GM18867 (cell line): Measurements from ENCODE around the gene MICAL3.

Source experiments
- ATAC-seq: cut with Tn5 transposase; IDR thresholded peaks from one replicate; pipeline ENCODE4 v1.9.1; 2021; ENCODE audit warnings: mild to moderate bottlenecking, moderate library complexity; ENCODE audit not compliant: unreplicated experiment

The MICAL3 gene

DNA sequence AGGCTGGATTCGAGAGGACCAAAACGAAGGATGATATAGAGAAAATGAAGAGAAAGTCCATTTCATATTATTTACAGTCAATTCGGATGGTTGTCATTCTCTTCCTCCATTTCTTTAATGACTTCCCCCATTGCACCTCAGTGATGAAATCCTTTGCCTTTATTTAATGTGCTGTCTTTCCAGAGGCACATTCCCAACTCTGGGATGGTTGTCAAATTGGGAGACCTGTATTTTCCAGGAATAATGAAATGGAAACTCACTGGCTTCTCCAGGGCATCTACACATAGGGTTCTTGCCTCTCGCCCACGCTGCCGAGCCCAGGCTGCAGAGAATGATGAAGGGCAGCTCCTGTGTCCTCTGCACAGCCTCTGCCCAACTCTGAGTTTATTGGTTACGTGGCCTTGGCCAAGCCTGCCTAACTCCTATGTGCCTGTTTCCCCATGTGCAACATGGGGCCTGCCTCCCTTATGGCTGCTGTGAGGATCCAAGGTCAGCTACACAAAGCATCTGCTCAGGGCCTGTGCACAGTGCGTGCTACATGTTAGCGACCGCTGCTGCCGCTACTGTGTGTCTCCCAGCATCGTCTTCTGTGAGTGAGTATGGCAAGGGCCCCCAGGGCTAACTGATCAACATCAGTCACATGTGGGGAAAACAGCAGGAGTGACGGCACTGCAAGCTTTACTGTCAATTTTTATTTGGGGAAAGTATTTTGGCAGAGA is 168.6 kb downstream of the MICAL3 start:
- no peak for ATAC-seq

- no peak for ATAC-seq
These were observed 171.3 kb downstream of the MICAL3 start for GRCh38 chr22:17853073-17853472.

- ATAC-seq, result no peak
These were observed 172.6 kb downstream of the MICAL3 start for GRCh38 chr22:17851759-17852158.

DNA sequence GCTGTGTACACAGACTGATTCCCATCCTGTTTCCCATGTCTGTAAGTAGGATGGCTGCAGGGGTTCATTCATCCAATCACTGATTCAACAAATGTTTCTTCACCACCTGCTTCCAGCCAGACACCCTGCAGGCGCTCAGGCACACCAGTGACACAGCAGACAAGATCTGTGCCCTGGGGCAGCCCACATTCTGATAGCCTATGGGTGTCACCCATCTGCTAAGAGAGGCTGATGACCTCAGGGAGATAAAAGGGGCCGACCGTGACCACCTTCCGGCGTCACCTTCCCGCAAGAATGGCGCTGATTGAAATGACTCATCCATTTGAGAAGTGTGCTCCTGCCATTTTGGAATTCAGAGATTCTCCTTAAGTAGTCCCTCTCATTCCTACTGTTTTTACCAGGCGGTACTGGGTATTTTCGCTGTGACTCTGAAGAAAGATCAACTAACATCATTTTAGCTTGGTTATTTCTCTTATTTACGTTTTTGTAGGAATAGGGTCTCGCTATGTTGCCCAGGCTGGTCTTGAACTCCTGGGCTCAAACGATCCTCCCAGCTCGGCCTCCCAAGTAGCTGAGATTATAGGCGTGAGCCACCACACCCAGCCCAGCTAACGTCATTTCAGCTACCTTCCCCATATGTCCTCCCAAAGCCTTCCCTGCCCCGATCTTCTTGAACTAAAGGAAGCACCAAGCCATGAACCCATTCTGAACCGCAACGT is 176.8 kb downstream of the MICAL3 start:
- ATAC-seq, result no peak

DNA sequence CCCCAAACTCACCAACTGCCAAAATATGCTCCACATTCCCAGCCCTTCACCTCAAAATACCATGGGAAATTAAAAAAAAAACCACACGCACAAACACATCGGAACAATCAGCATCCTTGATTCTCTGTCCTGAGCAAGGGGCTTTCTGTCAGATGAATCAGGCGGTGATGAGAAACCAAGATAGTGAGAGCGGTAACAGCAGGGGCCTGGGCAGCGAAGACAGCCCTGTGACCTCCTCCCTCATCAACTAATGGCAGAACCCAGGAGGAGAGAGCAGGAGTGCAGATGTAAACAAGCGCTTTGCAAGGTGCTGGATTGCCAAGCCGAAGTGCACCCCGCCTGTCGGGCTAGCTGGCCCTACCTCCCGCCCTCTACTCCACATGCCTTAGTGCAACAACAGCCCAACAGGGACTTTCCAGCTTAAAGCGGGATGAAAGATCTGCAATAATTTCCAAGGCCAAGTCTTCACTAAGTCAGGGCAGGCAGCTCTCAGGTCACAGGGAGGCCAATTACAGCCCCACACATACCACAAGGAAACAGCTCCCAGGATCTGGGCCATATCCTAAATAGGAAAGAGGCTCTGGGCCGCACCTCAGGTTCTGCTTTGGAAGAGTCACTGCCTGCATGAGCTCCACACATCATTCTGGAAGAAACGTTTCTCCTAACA is 177.9 kb downstream of the MICAL3 start:
- no peak for ATAC-seq

DNA sequence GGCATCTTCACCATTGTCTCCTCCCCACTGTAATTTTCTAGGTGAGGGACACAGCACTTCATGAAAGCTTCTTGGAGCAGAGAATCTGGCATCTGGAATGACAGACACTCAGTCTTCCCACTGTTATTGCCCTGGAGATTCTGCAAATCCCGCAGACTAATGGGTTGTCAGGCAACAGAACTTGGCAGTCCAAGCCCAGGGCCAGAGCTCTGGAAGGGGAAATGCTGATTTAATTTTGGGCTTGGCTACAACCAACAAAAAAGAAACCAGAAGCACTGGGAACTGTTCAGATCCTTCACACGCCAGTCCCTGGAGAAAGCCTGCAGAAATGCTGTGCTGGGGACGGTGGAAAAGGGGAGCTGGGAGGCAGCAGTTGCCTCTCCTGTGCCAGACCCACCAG is 178.6 kb downstream of the MICAL3 start:
- ATAC-seq, result no peak

- ATAC-seq, result no peak
These were observed 179.0 kb downstream of the MICAL3 start for GRCh38 chr22:17845327-17845726.

GRCh38 chr22:17844150-17844549 is 180.2 kb downstream of the MICAL3 start:
- ATAC-seq, result no peak

DNA sequence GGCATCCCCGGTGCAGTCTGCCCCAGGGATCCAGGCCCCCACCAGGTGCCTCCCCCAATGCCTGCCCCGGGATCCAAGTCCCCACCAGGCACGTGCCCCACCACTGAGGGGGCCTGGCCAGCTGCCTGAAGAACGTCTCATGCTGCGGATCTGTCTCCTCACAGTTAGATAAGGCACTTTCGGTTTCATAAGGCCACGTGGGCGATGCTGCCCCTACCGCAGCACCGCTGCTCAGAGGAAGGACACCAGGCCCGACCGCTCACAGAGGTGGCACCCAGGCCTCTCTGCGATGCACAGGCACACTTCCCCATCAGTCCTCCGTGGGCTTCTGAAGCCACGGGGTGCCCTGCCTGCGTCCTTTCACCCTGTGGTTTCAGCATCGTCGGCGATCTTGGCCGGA is 182.0 kb downstream of the MICAL3 start:
- ATAC-seq, result no peak

DNA sequence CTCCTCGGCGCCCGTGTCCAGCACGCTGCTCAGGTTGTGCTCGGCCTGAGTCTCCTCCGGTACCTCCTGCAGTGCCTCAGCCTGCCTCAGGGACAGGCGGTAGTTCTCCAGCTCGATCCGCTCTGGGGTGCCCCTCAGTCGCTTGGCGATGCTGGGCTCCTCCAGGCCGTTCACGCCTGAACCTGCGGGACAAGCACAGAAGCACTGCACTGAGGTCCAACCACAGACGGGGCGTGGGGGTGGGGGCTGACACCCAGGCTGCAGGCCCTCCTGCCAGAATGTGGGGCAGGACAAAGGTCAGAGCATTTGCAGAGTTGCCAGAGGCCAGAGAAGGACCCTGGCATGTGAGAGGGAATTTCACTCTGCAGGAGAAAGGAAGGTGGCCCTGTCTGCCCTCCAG is 182.5 kb downstream of the MICAL3 start:
- ATAC-seq, result no peak

GRCh38 chr22:17838180-17838865 is 186.0 kb downstream of the MICAL3 start:
- no peak for ATAC-seq

DNA sequence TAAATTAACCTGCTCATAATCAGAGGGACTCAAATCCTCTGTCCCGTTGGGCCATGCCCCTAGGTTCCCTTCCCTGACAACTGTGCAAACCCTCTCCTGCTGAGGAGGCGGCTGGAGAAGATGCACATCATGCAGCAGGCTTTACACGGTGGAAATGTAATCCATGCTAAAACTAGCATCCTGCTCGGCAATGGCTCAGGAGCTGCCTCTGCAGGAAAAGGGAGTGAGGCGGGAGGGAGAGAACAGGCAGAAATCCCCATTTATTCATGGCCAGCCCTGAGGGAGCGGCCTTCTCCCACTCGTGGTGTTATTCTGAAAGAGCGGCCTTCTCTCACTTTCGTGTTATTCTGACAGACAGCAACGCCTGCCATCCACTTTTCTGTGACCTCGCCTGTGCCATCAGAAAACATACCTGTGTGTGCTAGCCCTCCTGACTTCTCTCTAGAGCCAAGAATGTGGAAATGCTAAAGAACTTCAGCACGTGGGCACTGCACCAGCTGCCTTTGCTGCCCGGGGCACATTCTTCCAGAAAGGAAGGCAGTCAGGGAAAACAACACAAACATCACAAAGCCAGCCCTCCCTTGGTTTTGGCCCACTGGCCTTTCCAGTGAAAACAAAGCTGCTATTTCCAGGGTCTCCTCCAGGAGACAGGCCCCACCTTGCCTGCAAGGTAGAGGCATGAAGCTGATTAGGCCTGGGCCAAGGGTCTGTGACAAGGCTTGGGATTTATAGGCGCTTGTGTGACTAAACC is 187.2 kb downstream of the MICAL3 start:
- no peak for ATAC-seq

DNA sequence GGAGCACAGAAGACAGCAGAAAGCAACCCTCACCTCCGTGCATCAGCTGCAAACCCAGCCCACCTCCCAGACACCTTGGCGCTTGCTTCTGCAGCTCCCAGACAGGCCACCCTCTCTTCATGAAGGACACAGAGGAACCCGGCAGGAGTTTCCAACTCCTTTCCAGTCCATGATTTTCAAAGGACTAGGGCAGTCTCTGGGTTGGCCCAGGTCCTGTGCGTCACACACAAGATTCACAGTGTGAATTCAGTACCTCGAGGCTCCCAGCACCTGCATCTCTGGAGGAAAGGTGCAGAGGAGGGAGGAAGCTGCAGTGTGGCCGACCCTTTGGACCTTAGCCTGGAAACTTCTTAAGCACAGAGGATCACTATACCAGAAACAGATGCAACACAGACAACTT is 189.1 kb downstream of the MICAL3 start:
- no peak for ATAC-seq

DNA sequence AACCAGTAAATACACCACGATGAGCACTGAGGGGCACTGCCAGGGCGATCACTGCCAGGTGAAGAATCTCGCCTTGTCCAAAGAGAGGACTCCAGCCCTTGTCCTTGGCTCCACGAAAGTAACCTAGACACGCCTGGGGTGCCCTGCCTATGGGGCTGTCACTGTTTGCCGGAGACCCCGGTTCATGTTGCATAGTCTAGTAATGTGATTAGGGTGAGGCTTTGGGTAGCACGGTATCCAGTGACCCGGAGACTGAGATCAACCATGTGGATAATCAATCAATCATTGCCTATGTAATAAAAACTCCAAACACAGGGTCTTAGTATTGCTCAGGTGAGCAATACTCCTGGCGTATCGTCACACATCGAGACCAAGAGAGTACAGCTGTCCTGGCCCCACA is 190.9 kb downstream of the MICAL3 start:
- ATAC-seq, result no peak

- ATAC-seq, result no peak
These were observed 191.7 kb downstream of the MICAL3 start for GRCh38 chr22:17832665-17833064.

GRCh38 chr22:17831501-17832251 is 192.7 kb downstream of the MICAL3 start:
- no peak for ATAC-seq

GRCh38 chr22:17830043-17830961 is 194.1 kb downstream of the MICAL3 start:
- peak; percentile 40 for ATAC-seq

DNA sequence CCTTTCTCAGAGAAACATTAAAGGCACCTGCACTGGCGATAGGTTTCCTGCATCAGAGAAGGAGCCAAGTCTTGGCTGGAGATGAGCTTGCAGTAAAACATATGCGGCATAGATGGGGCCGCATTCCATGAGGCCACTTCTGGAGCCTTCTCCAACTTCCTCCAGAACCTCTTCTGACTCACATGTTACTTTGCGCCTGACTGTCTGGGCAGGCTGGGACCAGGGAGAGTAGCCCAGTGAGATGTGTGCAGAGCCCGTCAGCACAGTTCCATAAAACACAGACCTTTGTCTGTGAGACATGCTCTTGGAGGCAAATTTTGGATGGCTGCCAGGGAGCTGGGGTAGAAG is 194.7 kb downstream of the MICAL3 start:
- no peak for ATAC-seq

DNA sequence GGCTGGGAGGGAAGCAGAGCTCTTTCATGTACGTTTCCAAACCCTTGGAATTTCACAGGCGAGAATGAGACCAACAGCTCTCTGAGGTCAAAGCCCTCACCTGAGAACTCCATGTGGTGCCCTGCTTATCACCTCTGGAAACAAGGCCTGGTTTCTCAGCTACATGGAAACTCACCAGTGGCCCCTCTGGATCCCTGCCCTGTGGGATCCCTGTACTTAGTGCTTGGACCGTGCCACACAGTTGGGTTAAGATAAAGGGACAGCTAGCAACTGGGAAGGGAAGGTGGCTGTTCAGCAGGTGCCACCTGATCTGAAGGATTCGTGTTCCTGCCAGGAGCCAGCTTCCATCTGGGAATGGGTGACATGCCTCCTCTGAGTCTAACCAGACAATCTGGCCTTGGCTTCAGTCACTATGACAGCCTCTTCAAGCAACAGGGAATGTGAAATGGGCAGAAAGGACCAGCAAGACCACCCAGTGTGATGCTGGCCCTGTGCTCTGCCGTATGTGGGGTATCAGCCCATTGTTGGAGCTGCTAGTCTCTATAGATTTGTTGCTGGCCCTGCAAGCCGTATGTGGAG is 195.8 kb downstream of the MICAL3 start:
- no peak for ATAC-seq
